CD4-positive, alpha-beta T cell treated with Interferon alpha-2 for 1 hour (primary cell): ENCODE measurements around the gene TMEM52.

Experiments used
- DNase-seq, 2 donors: peaks; one replicate each; pipeline ENCODE4 v3.0.0-alpha.2; 2020 to 2022

TMEM52 gene

DNA sequence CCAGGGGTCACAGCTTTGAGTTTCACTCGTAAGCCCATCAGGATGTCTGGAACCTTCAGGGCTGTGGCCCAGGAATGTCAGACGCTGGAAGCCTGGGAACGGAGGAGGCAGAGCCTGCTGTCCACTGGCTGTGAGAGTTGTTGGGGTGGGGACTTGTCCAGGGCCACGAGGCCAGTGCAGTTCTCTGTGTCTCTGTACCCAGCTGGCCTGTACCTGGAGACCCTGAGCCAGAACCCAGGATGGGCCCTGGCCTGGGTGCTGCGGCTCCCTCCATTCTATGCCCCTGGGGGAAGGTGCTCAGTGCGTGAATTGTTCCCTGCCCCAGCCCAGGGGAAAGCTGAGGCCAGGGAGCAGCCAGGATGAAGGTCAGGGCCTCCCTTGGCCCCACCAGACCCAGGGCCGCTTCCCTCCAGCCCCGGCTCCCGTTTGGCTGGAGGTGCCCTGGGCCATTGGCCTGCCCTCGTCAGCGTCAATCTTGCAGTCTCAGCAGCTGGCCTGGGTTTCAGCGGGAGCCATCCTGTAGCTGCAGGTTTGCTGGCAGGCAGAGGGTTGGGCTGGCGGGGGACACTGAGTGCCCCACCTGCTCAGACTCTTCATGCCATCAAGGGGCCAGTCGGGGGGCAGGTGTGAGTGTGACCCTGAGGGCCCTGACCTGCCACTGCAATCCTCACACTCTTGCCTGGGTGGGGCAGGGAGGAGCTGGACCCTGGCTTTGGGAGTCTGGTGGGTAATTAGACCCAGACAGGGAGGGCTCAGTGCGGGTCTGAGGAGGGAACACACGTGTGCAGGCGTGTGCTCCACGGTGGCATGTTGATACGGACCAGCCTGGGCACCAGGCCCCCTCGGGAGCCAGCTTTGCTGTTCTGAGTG lies 4.7 kb downstream of the TMEM52 start:
- DNase-seq = no peak

DNA sequence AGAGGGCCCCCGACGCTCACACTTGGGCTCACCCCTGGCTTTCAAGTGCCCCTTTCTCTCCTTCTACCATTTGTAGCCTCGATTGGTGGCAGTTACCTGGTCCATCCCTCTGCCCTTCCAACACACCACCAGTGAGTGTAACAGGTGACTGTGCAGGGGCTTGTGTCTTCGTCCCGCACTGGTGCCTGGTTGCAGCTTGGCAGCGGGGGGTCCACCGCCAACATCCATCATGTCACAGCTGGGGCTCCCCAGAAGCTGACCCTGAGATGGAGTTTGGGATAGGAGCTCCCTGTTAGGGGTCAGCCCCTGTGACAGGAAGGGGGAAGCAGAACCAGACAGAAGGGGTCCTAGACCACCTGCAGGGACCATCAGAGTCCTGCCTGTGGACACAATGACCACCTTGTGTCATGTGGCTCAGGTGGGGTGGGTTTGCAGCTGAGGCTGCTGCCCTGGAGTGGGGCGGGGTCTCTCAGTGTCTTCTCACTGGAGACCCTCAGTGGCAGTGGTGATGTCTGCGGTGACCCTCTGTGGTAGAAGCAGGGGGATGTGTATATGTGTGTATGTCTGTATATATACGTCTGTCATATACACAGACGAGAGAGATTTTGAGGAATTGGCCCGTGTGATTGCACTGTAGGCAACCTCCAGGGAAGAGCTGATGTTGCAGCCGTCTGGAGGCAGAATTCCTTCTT lies 7.6 kb downstream of the TMEM52 start:
- no peak for DNase-seq

DNA sequence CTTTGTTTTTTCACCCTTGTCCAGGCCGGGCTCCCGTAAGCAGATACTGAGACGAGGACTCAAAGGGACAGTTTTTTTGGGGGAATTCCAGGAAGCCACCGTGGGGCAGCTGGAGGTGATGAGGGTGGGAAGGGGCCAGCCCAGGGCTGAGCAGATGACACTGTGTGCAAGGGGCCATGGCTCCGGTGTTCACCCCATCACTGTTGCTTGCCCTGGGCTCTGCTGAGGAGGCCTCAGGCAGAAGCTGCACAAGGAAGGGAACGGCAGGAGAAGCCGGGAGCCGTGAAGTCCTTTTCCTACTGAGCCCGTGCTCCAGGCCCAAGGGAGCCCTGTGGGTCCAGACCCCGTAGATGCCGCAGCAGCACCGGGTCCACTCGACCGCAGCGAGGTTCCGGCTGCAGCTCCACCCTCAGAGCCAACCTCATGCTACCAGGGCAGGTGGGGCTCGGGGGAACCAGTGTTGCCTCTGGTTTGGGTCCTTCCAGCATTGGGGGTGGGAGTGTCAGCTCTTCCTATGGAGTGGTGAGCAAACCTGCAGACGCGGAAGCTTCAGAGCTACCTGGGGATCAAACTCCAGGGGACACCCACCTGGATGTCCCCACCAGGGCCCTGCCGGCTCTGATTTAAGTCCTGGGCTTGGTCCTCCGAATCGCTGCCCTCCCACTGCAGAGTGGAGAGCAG lies 8.3 kb downstream of the TMEM52 start:
- DNase-seq = no peak

DNA sequence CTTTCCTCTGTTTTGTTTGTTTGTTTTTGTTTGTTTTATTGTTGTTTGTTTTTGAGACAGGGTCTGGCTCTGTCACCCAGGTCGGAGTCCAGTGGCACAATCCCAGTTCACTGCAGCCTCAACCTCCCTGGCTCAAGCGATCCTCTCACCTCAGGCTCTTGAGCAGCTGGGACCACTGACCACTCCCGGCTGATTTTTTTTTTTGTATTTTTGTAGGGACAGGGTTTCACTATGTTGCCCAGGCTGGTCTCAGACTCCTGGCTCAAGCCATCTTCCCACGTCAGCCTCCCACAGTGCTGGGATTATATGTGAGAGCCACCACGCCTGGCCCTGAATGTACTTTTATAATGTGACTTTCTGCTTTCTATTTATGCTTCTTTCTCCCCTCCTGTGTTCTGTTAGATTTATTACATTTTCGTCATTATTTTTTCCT lies 9.0 kb downstream of the TMEM52 start:
- no peak for DNase-seq

DNA sequence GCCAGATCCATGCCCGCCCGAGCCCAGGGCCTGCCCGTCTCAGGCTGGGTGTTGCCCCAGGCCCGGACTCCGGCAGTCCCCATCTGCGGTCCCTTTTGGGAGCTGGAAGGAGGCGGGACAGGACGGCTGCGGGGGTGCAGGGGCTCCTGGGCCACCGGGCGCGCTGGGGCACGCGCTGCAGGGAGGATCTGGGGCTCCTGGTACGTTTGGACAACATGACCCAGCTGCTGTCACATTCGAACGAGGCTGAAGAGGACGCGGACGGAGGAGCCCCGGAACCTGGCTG lies 10.6 kb downstream of the TMEM52 start:
- no peak for DNase-seq

DNA sequence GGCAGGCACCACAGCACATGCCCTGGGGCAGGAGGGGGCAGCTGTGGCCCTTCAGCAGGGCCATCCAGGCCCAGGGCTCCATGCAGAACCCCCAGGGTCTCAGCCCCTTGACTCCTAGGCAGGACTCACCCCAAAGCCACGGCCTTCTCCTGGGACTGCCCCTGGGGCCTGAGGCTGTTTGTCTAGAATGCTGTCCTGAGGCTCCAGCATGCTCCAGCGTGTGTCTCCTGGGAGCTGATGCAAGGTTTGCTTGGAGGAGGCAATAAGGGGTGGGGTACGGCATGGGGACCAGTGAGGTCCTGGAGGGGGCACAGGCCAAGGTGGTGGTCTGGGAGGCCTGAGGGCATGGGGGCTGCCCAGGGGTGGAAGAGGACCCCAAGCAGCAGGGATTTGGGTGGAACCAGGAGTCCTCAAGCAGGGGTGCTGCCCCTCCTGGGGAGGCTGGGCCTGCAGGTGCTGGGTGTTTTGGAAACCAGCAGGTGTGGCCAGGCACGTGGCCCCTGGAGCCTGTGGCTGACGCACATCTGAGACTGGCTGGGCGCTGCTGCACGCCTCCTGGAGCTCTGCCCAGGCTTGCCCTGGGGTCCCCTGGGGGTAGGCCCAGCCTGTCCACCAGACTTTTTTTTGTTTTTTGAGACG lies 11.9 kb downstream of the TMEM52 start:
- DNase-seq = peak in 1 of 2 donors; percentile 22

DNA sequence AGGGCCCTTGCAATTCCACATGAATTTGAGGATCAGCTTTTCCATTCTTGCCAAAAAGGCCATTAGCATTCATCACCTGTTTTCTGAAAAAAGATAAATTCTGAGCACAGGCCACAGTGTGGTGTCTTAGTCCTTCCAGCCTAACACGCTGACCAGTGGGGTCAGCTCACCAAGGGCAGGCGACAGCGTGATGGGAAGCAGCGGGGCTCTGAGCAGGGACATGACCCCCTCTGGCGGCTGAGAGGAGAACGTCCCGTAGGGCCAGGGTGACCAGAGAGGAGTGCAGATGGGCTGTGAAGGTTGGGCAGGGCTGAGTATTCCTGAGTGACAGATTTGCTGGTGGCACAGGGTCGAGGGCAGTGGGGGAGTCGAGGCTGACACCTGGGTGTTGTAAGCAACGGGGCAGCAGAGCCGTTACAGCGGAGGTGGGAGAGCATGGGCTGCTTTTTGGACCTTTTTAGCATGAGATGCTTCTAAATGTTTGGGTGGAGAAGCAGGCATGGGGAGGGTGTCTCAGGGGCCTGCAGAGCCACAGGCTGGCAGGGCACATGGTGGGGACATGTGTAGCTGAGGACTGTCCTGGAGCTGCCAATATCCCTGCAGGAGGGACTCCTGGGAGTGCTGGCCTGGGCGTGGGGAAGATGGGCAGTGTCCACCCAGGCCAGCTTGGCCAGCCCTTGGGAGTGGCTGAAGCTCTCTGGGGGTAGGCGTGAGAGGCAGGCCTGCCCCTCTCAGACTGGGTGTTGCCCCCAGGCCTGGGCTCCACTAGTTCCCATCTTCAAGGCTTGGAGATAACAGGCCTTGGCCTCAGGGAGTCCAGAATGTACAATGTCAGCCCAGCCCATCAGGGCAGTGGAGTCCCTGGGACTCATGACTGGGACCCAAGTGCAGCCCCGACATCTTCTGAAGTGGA lies 12.6 kb downstream of the TMEM52 start:
- DNase-seq = peak; percentile 75 to 77

DNA sequence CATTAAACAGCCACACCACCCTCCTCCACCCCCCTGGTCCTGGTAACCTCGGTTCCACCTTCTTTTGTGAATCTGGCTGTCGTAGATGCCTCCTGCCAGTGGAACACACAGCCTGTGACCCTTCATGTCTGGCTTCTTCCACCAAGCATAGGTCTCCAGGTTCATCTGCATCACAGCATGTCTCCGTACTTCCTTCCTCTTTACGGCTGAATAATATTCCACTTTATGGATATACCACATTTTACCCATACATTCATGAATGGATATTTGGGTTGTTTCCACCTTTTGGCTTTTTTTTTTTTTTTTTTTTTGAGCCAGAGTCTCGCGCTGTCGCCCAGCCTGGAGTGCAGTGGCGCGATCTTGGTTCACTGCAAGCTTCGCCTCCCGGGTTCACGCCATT lies 15.9 kb downstream of the TMEM52 start:
- DNase-seq = no peak

DNA sequence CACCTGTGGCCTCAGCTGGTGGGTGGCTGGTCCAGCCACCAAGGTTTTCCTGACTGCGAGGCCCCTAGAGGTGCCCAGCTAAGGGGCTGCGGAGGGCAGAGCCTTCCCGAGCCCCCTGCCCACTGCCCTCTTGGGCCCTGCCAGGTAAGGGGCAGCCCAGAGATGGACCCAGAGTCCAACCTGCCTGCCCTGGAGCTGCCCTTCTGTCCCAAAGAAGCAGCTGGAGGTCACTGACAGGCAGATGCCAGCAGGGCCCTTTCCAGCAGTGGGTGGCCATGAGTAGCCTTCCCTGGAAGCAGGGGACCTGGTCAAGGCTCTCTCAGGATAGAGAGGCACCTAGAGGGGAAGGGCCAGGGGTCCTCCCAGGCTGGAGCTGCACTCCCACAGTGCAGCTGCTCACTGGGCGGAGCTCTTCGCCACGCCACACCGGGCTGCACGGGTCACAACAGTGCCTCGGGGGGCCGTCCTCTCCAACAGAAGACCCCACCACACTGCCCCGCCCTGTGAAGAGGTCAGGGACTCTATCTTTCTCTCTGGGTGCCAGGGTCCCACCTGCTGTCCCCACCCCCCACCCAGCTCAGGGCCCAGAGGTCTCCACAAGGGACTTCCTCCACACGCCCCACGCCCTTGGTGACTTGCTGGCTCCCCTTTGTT lies 17.3 kb downstream of the TMEM52 start:
- no peak for DNase-seq

DNA sequence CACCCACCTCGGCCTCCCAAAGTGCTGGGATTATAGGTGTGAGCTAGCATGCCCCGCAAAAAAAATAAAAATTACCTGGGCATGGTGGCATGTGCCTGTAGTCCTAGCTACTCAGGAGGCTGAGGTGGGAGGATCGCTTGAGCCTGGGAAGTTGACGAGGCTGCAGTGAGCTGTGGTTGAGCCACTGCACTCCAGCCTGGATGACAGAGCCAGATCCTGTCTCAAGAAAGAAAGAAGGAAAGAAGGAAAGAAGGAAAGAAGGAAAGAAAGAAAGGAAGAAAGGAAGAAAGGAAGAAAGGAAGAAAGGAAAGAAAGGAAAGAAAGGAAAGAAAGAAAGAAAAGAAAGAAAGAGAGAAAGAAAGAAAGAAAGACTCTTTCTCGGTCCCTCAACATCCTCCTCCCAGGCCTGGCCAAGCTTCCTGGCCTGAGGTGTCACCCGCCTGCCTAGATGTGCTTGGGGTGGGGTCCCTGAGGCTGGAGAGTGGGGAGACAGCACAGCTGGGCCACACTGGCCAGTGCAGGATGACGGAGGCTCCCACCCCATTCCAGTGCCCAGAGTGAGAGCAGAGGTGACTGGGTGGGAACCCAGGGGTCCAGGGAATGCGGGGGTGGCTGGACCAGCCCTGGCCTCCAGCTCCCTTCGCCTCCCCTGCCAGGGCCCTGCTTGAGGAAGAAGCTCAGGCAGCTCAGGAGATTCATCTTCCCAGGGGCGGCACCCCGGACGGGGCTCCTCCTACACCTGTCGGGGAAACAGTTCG lies 18.0 kb downstream of the TMEM52 start:
- DNase-seq = no peak

DNA sequence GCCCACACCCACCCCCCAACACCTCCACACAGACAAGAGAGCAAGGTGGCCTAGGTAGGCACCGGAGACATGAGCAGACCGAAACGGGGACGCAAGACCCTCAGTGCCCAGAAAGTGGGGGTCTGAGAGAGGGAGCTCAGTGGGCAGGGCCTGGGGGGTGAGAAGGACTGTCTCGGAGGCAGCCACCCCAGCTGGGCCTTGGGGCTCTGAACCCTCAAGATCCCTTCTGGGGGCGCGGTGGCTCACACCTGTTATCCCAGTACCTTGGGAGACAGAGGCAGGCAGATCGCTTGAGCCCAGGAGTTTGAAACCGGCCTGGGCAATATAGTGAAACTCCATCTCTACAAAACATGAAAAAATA lies 19.1 kb downstream of the TMEM52 start:
- no peak for DNase-seq

DNA sequence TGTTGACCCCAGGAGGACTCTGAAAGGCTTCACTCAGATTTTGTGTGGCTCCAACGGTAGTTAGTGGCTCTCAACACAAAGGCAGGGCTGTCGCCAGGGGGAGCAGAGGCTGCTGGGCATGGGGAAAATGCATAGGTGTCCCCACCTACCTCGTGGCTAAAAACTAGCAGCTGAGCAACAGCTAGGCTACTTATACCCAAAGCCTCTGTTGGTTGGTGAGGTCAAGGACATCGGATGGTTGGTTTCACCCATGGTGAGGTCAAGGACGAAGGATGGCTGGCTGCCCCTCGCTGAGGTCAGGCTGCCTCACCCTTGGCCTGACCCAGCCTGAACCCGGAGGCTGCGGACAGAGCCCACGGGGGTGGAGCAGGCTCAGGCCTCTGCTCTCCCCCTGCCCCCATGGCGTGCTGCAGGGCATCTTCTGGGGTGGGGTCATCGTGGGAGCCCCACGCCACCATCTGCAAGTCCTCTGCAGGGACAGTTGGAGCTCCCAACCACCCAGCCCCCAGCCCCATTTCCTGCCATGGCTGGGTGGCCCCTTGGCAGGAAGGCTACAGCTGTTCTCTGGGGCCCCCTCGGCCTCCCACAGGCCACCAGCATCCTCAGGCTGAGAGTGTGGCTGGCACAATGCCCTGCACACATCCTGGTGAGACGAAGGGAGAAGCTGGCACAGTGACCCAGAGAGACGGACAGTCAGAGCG lies 19.7 kb downstream of the TMEM52 start:
- DNase-seq = no peak

DNA sequence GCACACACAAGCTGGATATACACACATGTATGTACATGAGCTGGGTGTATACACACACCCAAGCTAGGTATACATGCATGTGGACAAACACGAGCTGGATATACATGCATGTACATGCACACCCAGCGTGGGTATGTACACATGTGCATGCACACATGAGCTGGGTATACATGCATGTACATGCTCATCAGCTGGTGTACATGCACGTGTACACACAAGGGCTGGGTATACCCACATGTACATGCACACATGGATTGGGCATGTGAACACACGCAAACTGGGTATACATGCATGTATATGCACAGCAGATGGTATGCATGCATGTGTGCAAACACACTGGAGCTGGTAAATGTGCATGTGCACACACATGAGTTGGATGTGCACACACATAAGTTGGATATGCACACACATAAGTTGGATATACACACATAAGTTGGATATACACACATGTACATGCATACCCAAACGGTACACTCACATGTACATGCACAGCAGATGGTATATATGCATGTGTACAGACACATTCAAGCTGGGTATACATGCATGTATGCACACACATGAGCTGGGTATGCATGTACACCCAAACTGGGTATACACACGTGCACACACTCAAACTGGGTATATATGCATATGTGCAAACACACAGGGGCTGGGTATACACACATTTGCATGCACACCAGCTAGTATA lies 20.7 kb downstream of the TMEM52 start:
- DNase-seq = no peak

DNA sequence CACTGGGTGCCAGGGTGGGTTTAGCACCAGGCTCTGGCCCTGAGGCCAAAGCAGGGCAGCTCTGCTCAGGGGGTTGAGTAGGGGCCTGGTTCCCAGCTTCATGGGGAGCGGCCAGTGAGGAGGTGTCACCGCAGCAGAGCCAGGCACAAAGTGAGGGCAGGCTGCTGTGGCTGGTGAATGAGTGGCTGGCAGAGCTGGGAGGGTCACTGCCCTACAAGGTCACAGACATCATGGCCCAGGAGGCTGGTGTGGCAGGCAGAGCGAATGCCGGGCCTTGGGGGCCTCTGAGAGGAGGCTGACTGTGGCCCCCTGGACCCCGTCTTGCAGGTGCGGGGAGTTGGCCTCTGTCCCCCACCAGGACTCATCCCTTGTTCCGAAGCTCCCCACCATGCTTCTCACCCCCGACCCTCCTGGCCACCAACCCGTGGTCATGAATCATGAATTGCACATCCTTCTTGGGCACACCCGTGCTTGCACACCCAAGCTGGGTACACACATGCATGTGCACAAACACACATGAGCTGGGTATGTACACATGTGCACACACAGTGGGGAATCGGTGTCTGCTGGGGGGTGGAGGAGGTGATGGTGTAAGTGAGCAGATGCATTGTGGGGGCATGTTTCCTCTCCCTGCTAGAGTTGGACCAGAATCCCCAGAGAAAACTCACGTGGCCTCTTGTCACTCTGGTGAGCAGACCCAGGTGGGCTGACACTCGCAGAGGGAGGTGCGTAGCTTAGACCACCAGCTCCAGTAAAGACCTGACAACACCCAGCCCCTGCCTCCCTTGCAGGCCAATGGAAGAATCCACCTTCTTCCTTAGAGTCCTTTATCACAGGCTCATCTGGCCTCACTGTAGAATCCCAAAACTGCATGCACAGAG lies 23.4 kb downstream of the TMEM52 start:
- DNase-seq = no peak

DNA sequence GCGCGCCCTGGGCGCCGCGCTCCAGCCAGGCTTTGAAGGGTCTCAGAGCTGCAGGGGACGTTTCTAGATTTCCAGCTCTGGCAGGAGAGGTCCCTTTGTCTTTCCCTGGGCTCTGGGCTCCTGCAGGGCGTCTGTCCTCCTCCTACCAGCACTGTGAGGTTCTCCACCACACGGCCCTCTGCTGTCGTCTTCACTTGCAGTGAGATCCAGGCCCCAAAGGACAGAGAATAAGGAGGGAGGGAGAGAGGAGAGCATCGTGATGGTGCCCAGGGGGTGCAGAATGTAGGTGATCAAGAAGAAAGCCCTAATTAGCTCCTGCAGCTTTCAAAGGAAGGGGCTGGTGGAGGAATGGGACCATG lies 24.0 kb downstream of the TMEM52 start:
- DNase-seq = no peak

DNA sequence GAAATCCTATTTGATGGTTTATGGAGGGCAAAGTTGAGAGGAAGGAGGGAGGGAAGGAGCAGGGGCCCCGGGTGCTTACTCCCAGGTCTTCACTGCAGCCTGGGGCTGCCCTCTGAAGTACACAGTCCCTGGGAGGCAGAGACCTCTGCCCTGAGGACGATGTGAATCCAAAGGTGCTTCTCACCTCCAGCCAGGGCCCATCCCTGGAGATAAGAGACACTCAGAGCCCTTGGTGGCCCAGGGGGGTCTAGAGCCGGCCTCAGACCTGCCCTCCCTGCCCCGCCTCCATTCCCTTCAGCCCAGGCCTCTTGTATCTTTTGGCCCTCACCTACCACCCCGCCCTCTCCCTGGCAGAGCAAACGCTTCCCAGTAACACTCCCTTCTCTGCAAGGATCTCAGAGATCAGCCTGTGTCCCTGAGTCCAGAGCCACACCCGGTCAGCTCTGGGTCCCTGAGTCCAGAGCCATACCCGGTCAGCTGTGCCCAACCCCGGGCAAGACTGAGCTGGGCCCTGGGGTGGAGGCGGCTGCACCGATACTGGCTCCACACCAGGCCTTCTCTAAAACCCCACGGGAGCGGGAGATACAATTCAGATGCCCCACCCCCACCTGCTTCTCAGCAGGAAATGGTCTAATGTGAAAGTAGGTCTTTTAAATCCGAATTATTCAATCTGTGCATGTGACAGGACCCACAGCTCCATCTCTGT lies 24.6 kb downstream of the TMEM52 start:
- no peak for DNase-seq

DNA sequence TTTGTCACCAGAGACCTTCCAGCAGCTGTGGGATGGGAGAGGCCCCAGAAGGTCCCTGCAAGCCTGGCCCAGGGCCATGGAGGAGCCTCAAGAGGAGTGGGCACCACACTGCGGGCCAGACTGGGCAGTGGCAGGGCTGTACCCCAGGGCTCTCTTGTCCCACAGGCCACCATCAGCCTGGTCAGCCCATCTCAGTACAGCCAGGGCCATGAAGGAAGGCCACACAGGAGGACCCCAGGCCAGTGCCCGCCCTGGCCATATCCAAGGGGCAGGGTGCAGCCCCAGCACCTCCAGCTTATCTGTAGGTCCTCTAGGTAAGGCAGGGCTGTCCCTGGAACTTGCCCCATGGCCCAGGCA lies 25.1 kb downstream of the TMEM52 start:
- DNase-seq = no peak

DNA sequence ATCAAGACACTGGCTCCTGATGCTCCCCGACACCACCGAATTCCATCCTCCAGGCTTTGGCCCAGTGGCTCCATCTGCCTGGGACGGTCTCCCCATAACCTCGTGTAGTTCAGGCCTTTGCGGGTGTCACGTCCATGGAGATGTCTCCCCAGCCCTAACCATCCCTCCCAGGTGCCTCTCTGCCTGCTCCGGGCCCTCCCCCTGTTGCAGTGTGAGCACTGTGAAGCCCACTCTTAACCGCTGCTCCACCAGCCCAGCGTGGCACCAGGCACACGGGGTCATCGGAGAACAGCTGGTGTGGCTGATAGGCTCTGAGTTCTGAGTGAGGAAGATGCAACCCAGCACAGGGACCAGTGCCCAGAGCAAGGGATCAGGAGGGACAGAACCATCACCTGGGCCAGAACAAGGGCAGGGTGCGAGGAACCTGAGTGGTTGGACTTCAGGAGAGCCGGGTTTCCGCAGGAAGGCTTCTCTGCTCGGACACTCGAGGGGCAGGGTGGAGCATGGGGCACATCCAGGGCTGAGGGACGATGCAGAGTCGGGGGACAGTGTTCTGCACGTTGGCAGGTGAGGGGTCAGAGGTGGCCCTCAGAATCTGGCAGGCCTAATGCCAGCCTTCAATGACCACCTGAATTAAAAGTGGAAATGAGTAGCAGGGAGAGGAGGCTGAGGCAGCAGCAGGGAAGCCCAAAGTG lies 25.6 kb downstream of the TMEM52 start:
- DNase-seq = no peak
